ENCODE data around the gene CD8A.
"Not testable (repeated sequence)": the region's sequence is repeated elsewhere in the genome, so short reads cannot be mapped to it uniquely, and the experiment has no call there.

Gene CD8A

GRCh38 chr2:86790676-86791572 is at the start of gene CD8A:
Gene CD8A (minus strand): TSS chr2:86790913. CDS start chr2:86790825, 88 bp downstream.
- peak in 1 of 2 donors; percentile 60 for DNase-seq (ENCODE audit: low read depth in 2 of 2)

- not testable (repeated sequence) for DNase-seq (ENCODE audit: low read depth in 2 of 2)
Measured at GRCh38 chr2:86839871-86840548, 49.3 kb upstream of the CD8A start.

GRCh38 chr2:86839455-86839854 is 48.7 kb upstream of the CD8A start:
- not testable (repeated sequence) for DNase-seq (ENCODE audit: low read depth in 2 of 2)

- DNase-seq (ENCODE audit: low read depth in 2 of 2) = not testable (repeated sequence)
Measured at GRCh38 chr2:86837714-86838113, 47.0 kb upstream of the CD8A start.

- peak; percentile 51 to 55 for DNase-seq (ENCODE audit: low read depth in 2 of 2)
Measured at GRCh38 chr2:86836915-86837695, 46.4 kb upstream of the CD8A start.

DNA sequence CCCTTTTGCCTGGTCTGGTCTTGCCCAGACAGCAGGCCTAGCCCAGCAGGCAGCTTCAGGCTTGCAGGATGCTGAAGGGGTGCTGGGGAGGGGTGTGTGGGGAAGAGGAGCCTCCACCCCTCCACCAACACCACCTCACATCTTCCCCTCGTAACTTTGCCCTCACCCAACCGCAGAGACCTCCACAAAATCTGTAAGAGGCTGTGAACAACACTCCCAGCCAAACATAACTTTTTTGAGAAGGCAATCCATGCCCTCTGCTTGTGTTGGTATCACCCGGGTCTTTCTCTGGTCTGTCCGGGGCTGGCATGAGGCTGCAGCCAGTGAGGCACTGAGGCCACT is 44.8 kb upstream of the CD8A start:
- not testable (repeated sequence) for DNase-seq (ENCODE audit: low read depth in 2 of 2)

DNA sequence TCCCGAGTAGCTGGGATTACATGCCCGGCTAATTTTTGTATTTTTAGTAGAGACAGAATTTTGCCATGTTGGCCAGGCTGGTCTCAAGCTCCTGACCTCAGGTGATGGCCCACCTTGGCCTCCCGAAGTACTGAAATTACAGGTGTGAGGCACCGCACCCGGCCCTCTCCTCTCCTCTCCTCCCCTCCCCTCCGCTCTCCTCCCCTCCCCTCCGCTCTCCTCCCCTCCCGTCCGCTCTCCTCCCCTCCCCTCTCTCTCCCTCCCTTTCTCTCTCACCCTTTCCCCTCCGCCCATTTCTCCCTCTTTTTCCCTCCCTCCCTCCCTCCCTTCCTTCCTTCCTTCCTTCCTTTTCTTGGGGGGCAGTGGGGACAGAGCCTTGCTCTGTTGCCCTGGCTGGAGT is 42.6 kb upstream of the CD8A start:
- no peak for DNase-seq (ENCODE audit: low read depth in 2 of 2)

DNA sequence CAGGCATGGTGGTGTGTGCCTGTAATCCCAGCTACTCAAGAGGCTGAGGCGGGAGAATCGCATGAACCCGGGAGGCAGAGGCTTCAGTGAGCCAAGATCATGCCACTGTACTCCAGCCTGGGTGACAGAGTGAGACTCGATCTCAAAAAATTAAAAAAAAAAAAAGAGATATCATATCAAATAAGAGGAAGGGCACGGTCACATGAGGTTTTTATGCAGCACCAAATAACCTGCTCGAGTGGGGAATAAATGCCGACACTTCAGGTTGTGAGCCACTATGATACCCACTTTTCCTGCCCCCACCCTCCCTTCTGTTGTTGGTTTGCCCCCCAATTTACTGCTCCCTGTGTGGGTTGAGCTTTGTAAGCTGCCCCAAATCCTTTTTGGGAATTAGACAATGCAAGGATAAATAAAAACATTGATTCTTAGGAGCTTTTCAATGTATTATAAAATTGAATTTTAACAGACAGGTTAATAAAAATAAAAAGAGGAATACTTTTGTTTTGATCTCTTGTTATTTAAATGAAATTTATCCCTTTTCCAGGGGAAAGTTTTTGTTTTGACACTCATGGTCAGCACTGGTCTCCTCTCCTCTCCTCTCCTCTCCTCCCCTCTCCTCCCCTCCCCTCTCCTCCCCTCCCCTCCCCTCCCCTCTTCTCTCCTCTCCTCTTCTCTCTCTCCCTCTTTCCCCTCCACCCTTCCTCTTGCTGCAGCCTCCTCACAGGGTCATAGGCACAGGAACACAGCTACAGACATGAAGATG is 41.8 kb upstream of the CD8A start:
- no peak for DNase-seq (ENCODE audit: low read depth in 2 of 2)

GRCh38 chr2:86831537-86831936 is 40.8 kb upstream of the CD8A start:
- DNase-seq (ENCODE audit: low read depth in 2 of 2) = no peak

- no peak for DNase-seq (ENCODE audit: low read depth in 2 of 2)
Measured at GRCh38 chr2:86826951-86827350, 36.2 kb upstream of the CD8A start.

DNA sequence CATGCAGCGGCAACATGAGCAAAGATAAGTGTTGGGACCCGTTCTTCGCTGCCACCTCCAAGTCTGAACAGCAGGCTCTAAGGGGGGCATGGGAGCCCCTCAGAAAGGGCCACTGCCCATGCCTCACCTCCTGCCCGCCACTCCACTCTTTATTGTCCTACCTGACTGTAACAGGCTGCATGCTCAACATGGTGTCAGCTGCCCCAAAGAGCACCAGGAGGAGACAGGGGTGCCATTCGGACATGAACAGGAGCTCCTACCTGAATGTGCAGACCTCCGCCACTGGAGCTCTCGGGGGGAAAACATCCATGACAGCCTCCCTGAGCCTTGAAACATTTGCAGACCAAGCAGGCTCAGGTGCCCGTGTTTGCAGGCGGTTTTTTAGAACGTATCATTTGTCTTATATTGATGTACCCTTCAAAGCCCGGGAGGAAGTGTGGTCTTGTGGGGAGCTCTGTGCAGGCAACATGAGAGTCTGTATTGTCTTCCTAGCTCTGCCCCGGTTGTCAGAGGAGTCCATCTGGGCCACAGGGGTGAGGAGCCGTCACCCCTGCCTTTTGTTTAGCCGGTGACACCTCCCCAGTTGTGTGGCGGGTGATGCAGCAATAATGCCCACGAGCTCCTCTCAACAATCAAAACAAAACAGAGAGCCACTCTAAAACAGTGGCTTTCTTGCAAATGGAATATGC is 35.1 kb upstream of the CD8A start:
- DNase-seq (ENCODE audit: low read depth in 2 of 2) = no peak

- no peak for DNase-seq (ENCODE audit: low read depth in 2 of 2)
Measured at GRCh38 chr2:86825036-86825692, 34.5 kb upstream of the CD8A start.

- no peak for DNase-seq (ENCODE audit: low read depth in 2 of 2)
Measured at GRCh38 chr2:86822668-86823345, 32.1 kb upstream of the CD8A start.

DNA sequence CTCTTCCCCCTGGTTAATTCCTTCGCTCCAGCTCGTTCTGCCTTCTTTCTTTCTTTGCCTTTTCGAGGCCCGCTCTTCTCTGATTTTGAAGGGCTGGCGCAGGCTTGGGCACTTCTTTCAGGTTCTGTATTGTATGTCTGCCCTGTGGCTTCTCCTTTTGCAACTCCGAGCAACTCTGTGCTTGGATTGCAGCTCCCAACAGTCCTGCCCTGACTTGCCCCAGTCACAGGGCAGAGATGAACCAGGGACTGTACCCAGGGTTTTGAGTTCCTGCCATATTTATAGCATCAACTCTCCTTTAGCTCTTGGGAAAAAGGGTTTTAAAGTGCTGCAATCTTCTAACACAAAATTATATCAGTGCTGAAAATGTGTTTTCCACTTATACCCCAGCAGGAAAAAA is 31.1 kb upstream of the CD8A start:
- DNase-seq (ENCODE audit: low read depth in 2 of 2) = no peak

DNA sequence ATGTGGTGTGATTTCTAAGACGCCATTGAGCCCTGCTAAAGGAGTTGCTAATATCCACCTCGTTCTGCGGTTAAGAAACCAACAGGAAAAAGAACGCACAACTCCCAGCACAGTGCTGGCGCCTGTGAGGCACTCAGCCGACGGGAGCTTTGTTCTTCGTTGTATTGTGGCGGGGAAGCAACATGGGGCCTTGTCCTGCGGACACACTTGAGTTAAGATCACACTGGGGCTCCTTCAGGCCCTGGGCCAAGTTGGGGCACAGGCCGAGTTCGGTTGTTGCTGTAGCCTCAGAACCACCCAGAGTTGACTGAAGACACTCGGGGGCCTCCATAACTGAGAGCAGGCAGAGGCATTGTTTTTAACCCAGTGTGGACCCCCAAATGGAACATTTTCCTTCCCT is 30.6 kb upstream of the CD8A start:
- DNase-seq (ENCODE audit: low read depth in 2 of 2) = no peak

DNA sequence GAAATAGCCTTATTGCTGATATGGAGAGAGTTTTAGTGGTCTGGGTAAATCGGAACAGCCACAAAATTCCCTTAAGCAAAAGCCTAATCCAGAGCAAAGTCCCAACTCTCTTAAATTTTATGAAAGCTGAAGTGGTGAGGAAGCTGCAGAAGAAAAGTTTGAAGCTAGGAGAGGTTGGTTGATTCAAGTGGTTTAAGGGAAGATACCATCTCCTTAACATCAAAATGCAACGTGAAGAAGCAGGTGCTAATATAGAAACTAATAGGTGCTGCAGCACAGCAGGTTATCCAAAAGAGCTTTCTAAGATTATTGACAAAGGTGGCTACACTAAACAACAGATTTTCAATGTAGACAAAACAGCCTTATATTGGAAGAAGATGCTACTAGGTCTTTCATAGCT is 28.2 kb upstream of the CD8A start:
- no peak for DNase-seq (ENCODE audit: low read depth in 2 of 2)

GRCh38 chr2:86818114-86818801 is 27.5 kb upstream of the CD8A start:
- no peak for DNase-seq (ENCODE audit: low read depth in 2 of 2)

DNA sequence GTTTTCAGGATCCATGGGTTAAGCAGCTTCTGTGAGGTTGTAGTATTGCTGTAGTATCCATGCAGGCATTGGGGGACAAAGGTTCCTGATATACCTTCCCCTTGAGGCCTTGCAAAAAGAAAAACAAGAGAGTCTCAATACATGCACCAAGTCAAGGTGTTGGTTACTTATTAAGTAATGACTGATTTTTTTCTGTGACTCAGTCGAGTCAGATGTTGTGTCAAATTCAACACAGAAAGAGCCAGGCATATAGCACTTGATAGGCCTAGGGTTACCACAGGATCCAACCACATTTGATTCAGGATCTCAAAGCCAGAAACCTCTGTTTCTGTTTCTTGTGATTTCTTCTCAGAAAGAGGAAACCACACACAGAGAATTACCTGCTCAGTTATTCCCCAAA is 24.9 kb upstream of the CD8A start:
- DNase-seq (ENCODE audit: low read depth in 2 of 2) = no peak

GRCh38 chr2:86809481-86810121 is 18.9 kb upstream of the CD8A start:
- no peak for DNase-seq (ENCODE audit: low read depth in 2 of 2)
